K562 (cell line): ENCODE results near the gene RETREG1. TPM values are rescaled to one million over a fixed set of nuclear protein-coding genes. Genes with fewer than 3 reads are reported as not detected.

Source experiments
- ATAC-seq: fragments of 200-7000 bp; cut with Tn5 transposase; 3 replicates; pipeline ENCODE4 v1.9.1; 2020; ENCODE audit warnings: moderate library complexity
- BruUV-seq: library from RNA; stranded (reverse); fragments of 400-500 nt; replicated peaks from 2 replicates; lab custom pipeline; 2021; lab: Mats Ljungman, UMichigan
- CTCF ChIA-PET: fragments of 300-600 bp; formaldehyde crosslinking; extraction: SDS; loops from one replicate; lab custom pipeline; 2021; ENCODE audit warnings: low intra/inter-chr PET ratio; lab: Yijun Ruan, JAX
- POLR2A ChIA-PET: fragments of 300-600, 350-650 bp; sonication (Branson Sonifier 250); formaldehyde crosslinking; extraction: SDS; loops from one replicate; lab custom pipeline; 2021; ENCODE audit warnings: antibody characterized with exemption, inconsistent platforms; lab: Yijun Ruan, JAX
- DNase-seq, 4 experiments: peaks; one replicate each; pipeline versions ENCODE4 v3.0.0 to v3.0.0-alpha.2; 2011 to 2018; ENCODE audit warnings: low spot score in 3 of 4, mixed read lengths in 3 of 4; ENCODE audit errors: extremely low read depth in 1 of 4
- FAIRE-seq: peaks from 2 replicates; lab custom pipeline; 2011; peaks lifted over from hg19 to GRCh38; lab: Jason Lieb, UNC
- H2AFZ ChIP-seq: 2 replicates; pipeline ENCODE4 v1.6.0; 2011; ENCODE audit warnings: low read depth, low read length, control low read depth, inconsistent platforms
- H3K27ac ChIP-seq: fragments of 200-600 bp; 3 replicates; pipeline ENCODE4 v1.8.0; 2011; ENCODE audit warnings: low read depth, mild to moderate bottlenecking, control low read depth, inconsistent platforms, low read length, moderate library complexity, mixed read lengths; ENCODE audit errors: extremely low read depth
- H3K27me3 ChIP-seq, 2 experiments: fragments of 300-600 bp in 1 of 2; 2 replicates in 1 of 2; 3 replicates in 1 of 2; pipeline versions ENCODE4 v1.6.0 to v1.8.0; 2011; ENCODE audit warnings: inconsistent platforms in 2 of 2, low read length in 2 of 2, mild to moderate bottlenecking in 1 of 2, mixed read lengths in 1 of 2, moderate library complexity in 1 of 2; ENCODE audit not compliant: control insufficient read depth in 2 of 2, insufficient read depth in 2 of 2
- H3K36me3 ChIP-seq: fragments of 300-600 bp; 3 replicates; pipeline ENCODE4 v1.8.0; 2011; ENCODE audit warnings: mild to moderate bottlenecking, low read length, inconsistent platforms; ENCODE audit not compliant: control insufficient read depth, insufficient read depth
- H3K4me1 ChIP-seq, 2 experiments: fragments of 200-600 bp in 1 of 2; replicated peaks in 1 of 2; 2 replicates in 1 of 2; 3 replicates in 1 of 2; pipeline versions ENCODE4 v1.5.1 to v1.8.0; 2011; ENCODE audit warnings: inconsistent platforms in 2 of 2, low read length in 2 of 2, mild to moderate bottlenecking in 1 of 2, mixed read lengths in 1 of 2, moderate library complexity in 1 of 2; ENCODE audit not compliant: control insufficient read depth in 2 of 2, insufficient read depth in 2 of 2
- H3K4me2 ChIP-seq: 2 replicates; pipeline ENCODE4 v1.6.1; 2011; ENCODE audit warnings: low read length, control low read depth, inconsistent platforms, mixed read lengths; ENCODE audit not compliant: insufficient read depth
- H3K4me3 ChIP-seq: fragments of 200-600 bp; sonication (generic), shearing (Covaris generic); 2 replicates; pipeline ENCODE4 v1.5.1; 2016; ENCODE audit warnings: control low read depth, inconsistent platforms
- H3K79me2 ChIP-seq: fragments of 200-600 bp; 3 replicates; pipeline ENCODE4 v1.8.0; 2011; ENCODE audit warnings: low read length, inconsistent platforms; ENCODE audit not compliant: control insufficient read depth, insufficient read depth
- H3K9ac ChIP-seq, 2 experiments: 2 replicates each; pipeline versions ENCODE4 v1.6.0 to v1.6.1; 2011; ENCODE audit warnings: low read depth in 2 of 2, low read length in 2 of 2, control low read depth in 1 of 2, inconsistent platforms in 1 of 2, mild to moderate bottlenecking in 1 of 2, mixed read lengths in 1 of 2; ENCODE audit not compliant: insufficient read depth in 1 of 2
- H3K9me1 ChIP-seq: one replicate; pipeline ENCODE4 v1.6.0; 2011; ENCODE audit warnings: inconsistent platforms, mild to moderate bottlenecking, low read length, moderate library complexity; ENCODE audit not compliant: control insufficient read depth, insufficient read depth
- H3K9me3 ChIP-seq: replicated peaks from 2 replicates; pipeline ENCODE4 v1.5.1; 2011; ENCODE audit warnings: low read depth, low read length, inconsistent platforms; ENCODE audit not compliant: control insufficient read depth, insufficient read depth
- H4K20me1 ChIP-seq: replicated peaks from 2 replicates; pipeline ENCODE4 v1.6.1; 2011; ENCODE audit warnings: low read length, inconsistent platforms, mixed read lengths; ENCODE audit not compliant: control insufficient read depth, insufficient read depth
- ATF3 ChIP-seq, 2 experiments: fragments of 450-650 bp in 1 of 2; sonication (generic) in 1 of 2; formaldehyde crosslinking in 1 of 2; IDR thresholded peaks in 1 of 2; conservative IDR thresholded peaks in 1 of 2; 2 replicates each; pipeline versions ENCODE4 v1.6.1 to v1.8.1; 2016 to 2023; ENCODE audit warnings: mild to moderate bottlenecking in 2 of 2, moderate library complexity in 2 of 2, inconsistent platforms in 1 of 2, missing genetic modification reagents in 1 of 2
- BMI1 ChIP-seq: fragments of 150-350 bp; IDR thresholded peaks from 2 replicates; pipeline ENCODE4 v1.6.1; 2014; ENCODE audit warnings: low read length
- FOSL1 ChIP-seq: fragments of 200-800 bp; sonication (Bioruptor generic); conservative IDR thresholded peaks from 2 replicates; pipeline ENCODE4 v1.6.1; 2016; ENCODE audit warnings: missing genetic modification characterization, missing compliant biosample characterization
- JUND ChIP-seq, 2 experiments: IDR thresholded peaks; 2 replicates in 1 of 2; 3 replicates in 1 of 2; pipeline ENCODE4 v1.6.1; 2011; ENCODE audit warnings: borderline replicate concordance in 2 of 2, low read depth in 2 of 2, low read length in 2 of 2, improper control_type of control experiment in 1 of 2, missing biosample characterization in 1 of 2, missing genetic modification characterization in 1 of 2, missing genetic modification reagents in 1 of 2
- PRDM10 ChIP-seq: fragments of 450-650 bp; IDR thresholded peaks from 2 replicates; pipeline ENCODE4 v1.6.1; 2018; ENCODE audit not compliant: partially characterized antibody
- ZNF408 ChIP-seq: fragments of 250-450 bp; sonication (Bioruptor Pico); IDR thresholded peaks from 2 replicates; pipeline ENCODE4 v1.4.0; 2020; ENCODE audit warnings: low read depth, mild to moderate bottlenecking, moderate library complexity
- WGBS: fragments of 100-300 bp; shearing (Covaris generic); methylation state at CpG from one replicate; pipeline ENCODE4 v1.1.6; 2016; ENCODE audit warnings: low coverage, mixed read lengths; ENCODE audit not compliant: insufficient coverage; ENCODE audit errors: missing lambda C conversion rate; 5-methylcytosine and 5-hydroxymethylcytosine counted together
- in situ Hi-C: fragments of 300-500 bp; cut with MboI; formaldehyde crosslinking; loops from 4 replicates; pipeline ENCODE4 v1.15.0; 2018; ENCODE audit warnings: inconsistent platforms, mixed read lengths
- intact Hi-C: fragments of 100-400 bp; cut with micrococcal nuclease; formaldehyde crosslinking; loops from 2 replicates; pipeline ENCODE4 v1.14.2; 2022
- polyA plus RNA-seq, 8 experiments: library from polyadenylated mRNA; depleted of rRNA in 4 of 8; stranded (reverse) in 5 of 8; unstranded in 3 of 8; fragments of >200 nt; fragmentation: Nextera tagmentation in 2 of 8; fragmentation: Illumina TruSeq in 1 of 8; extraction: Ambion mirVana in 2 of 8; extraction: Trizol in 1 of 8; gene quantifications; 2 replicates each; pipeline versions ENCODE4 v1.2.1 to v1.2.3, GENCODE V29; 2011 to 2014; ENCODE audit warnings: inconsistent platforms in 1 of 8, missing spikeins in 1 of 8
- total RNA-seq, 7 experiments: library from RNA; depleted of rRNA in 6 of 7; stranded (reverse); fragments of >200 nt in 6 of 7; fragmentation: Illumina TruSeq in 2 of 7; extraction: Trizol in 2 of 7; gene quantifications; 2 replicates each; pipeline versions ENCODE4 v1.2.1 to v1.2.3, GENCODE V29; 2011 to 2021; ENCODE audit warnings: low replicate concordance in 1 of 7

RETREG1 gene
- total and polyA plus RNA-seq, 9 of the 15 experiments (the other 6 are each of a cell fraction or from before 2014, with no cell fraction given) = 0.01 to 0.20 (median 0.08) TPM; not detected in 5

GRCh38 chr5:16454686-16455085, 162.1 kb downstream of the RETREG1 start:
- BruUV-seq = no TSS peak
- Histone ChIP-seq H3K4me2 (no peak overlapping the region), H3K4me3 (no peak overlapping the region), H3K27me3 (no peaks in the 10 kb centered on the region), H3K9ac (no peak overlapping the region), H3K4me1 (peaks cover 0 to 16% of the 10 kb centered on the region in 2 experiments; a peak in 2 of 5 replicates), H3K79me2 (peaks cover 33% of the 10 kb centered on the region), H3K27ac (no peak overlapping the region), H4K20me1 (peaks cover 8% of the 10 kb centered on the region), H3K9me3 (no peaks in the 10 kb centered on the region), H2AFZ (no peak overlapping the region), H3K9me1 (peaks cover 2% of the 10 kb centered on the region), H3K36me3 (peaks cover 95% of the 10 kb centered on the region)
- in situ Hi-C loops (loop anchor here (10.0 kb wide), 2 partner anchors 100 to 290 kb away; no protein-coding TSS in a partner anchor), intact Hi-C loops (no loop called here)
- ChIA-PET POLR2A (interaction anchor here (1.2 kb wide), 1 partner anchor 8 kb away, joined by 4 read pairs; no protein-coding TSS in a partner anchor), CTCF (interaction anchor here (2.1 kb wide), 1 partner anchor 108 kb away, joined by 4 read pairs; no protein-coding TSS in a partner anchor)
- FAIRE-seq = peak; percentile 6
- TF ChIP-seq ATF3 (IDR thresholded peaks at IDR 0.05) (peak; percentile 36), ATF3 (CRISPR knock-in tag; conservative IDR thresholded peaks at IDR 0.05) (no peak), JUND (IDR thresholded peaks at IDR 0.05; ENCODE audit: borderline replicate concordance, low read depth, low read length) (peak; percentile 13; the same call in 1 of the 2 replicates), JUND (tag; IDR thresholded peaks at IDR 0.05; ENCODE audit: borderline replicate concordance, low read depth, low read length) (no peak), FOSL1 (tag) (peak; percentile 26; the same call in 1 of the 2 replicates), BMI1 (no peak), ZNF408 (CRISPR knock-in tag) (no peak), PRDM10 (peak; percentile 19)
- no peak for ATAC-seq
- WGBS = 82% methylated on average over 4 of the region's 4 CpGs
- DNase-seq = peak; percentile 27 to 44 (median 37)
